GM23338 (cell line): Measurements from ENCODE around the gene BNC2. TPM values are rescaled to one million over a fixed set of nuclear protein-coding genes. Genes with fewer than 3 reads are reported as not detected.

Experiments used
- EZH2phosphoT487 ChIP-seq: fragments of 200-600 bp; sonication (generic); IDR thresholded peaks from one replicate; pipeline ENCODE4 v1.8.1; 2018; ENCODE audit warnings: antibody characterized with exemption; ENCODE audit not compliant: unreplicated experiment
- JUNB ChIP-seq: IDR thresholded peaks from one replicate; pipeline ENCODE4 v1.6.1; 2016; ENCODE audit warnings: antibody characterized with exemption; ENCODE audit not compliant: unreplicated experiment
- ZNF114 ChIP-seq: fragments of 250-450 bp; sonication (Bioruptor Pico); IDR thresholded peaks from 2 replicates; pipeline ENCODE4 v1.5.0; 2020; ENCODE audit warnings: mild to moderate bottlenecking, moderate library complexity
- ZNF331 ChIP-seq: fragments of 250-450 bp; sonication (Bioruptor Pico); IDR thresholded peaks from 2 replicates; pipeline ENCODE4 v1.5.0; 2020; ENCODE audit warnings: low read depth, mild to moderate bottlenecking, moderate library complexity
- polyA plus RNA-seq: library from polyadenylated mRNA; unstranded; fragments of >200 nt; fragmentation: Nextera tagmentation; extraction: Ambion mirVana; gene quantifications from 2 replicates; pipeline ENCODE4 v1.2.1, GENCODE V29; 2016
- total RNA-seq: library from RNA; depleted of rRNA; stranded (reverse); fragments of >200 nt; shearing (Covaris generic); gene quantifications from 2 replicates; pipeline ENCODE4 v1.2.3, GENCODE V29; 2014
- TF ChIP-seq, protein P1 (sequence below): fragments of 250-450 bp; sonication (Bioruptor Pico); IDR thresholded peaks from 2 replicates; pipeline ENCODE4 v1.5.0; 2020; ENCODE audit warnings: mild to moderate bottlenecking, moderate library complexity
- TF ChIP-seq, protein P2 (sequence below): IDR thresholded peaks from one replicate; pipeline ENCODE4 v1.6.1; 2018; ENCODE audit warnings: antibody characterized with exemption; ENCODE audit not compliant: unreplicated experiment
- TF ChIP-seq, protein P3 (sequence below), 2 experiments: fragments of 200-600 bp in 1 of 2; sonication (generic) in 1 of 2; conservative IDR thresholded peaks; 2 replicates each; pipeline versions ENCODE4 v1.5.1 to v1.6.1; 2016 to 2017; ENCODE audit warnings: antibody characterized with exemption in 2 of 2, low read depth in 2 of 2, mild to moderate bottlenecking in 2 of 2, moderate library complexity in 1 of 2

Gene BNC2
- total and polyA plus RNA-seq, 2 experiments from 2014 or later, result 12.7 to 13.2 TPM

DNA sequence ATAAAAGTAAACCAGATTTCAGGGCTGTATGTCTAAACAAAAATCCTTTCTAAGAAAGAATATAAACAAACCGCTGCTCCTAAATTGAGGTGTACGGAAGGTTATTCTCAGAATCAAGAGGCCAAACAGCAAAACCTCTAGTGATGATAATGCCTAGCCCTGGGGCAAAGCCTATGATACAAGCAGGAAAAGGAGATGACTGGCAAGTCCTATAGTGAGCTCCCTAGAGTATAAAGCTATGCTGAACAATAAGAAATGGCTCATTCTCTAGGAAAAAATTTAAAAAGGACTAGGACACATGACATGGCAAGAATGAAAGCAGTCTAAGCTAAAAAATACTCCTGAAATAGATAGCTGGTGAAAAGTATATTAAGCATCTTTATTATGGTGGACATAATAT is 187.1 kb downstream of the BNC2 start (continued):
- TF ChIP-seq, protein P1, sequence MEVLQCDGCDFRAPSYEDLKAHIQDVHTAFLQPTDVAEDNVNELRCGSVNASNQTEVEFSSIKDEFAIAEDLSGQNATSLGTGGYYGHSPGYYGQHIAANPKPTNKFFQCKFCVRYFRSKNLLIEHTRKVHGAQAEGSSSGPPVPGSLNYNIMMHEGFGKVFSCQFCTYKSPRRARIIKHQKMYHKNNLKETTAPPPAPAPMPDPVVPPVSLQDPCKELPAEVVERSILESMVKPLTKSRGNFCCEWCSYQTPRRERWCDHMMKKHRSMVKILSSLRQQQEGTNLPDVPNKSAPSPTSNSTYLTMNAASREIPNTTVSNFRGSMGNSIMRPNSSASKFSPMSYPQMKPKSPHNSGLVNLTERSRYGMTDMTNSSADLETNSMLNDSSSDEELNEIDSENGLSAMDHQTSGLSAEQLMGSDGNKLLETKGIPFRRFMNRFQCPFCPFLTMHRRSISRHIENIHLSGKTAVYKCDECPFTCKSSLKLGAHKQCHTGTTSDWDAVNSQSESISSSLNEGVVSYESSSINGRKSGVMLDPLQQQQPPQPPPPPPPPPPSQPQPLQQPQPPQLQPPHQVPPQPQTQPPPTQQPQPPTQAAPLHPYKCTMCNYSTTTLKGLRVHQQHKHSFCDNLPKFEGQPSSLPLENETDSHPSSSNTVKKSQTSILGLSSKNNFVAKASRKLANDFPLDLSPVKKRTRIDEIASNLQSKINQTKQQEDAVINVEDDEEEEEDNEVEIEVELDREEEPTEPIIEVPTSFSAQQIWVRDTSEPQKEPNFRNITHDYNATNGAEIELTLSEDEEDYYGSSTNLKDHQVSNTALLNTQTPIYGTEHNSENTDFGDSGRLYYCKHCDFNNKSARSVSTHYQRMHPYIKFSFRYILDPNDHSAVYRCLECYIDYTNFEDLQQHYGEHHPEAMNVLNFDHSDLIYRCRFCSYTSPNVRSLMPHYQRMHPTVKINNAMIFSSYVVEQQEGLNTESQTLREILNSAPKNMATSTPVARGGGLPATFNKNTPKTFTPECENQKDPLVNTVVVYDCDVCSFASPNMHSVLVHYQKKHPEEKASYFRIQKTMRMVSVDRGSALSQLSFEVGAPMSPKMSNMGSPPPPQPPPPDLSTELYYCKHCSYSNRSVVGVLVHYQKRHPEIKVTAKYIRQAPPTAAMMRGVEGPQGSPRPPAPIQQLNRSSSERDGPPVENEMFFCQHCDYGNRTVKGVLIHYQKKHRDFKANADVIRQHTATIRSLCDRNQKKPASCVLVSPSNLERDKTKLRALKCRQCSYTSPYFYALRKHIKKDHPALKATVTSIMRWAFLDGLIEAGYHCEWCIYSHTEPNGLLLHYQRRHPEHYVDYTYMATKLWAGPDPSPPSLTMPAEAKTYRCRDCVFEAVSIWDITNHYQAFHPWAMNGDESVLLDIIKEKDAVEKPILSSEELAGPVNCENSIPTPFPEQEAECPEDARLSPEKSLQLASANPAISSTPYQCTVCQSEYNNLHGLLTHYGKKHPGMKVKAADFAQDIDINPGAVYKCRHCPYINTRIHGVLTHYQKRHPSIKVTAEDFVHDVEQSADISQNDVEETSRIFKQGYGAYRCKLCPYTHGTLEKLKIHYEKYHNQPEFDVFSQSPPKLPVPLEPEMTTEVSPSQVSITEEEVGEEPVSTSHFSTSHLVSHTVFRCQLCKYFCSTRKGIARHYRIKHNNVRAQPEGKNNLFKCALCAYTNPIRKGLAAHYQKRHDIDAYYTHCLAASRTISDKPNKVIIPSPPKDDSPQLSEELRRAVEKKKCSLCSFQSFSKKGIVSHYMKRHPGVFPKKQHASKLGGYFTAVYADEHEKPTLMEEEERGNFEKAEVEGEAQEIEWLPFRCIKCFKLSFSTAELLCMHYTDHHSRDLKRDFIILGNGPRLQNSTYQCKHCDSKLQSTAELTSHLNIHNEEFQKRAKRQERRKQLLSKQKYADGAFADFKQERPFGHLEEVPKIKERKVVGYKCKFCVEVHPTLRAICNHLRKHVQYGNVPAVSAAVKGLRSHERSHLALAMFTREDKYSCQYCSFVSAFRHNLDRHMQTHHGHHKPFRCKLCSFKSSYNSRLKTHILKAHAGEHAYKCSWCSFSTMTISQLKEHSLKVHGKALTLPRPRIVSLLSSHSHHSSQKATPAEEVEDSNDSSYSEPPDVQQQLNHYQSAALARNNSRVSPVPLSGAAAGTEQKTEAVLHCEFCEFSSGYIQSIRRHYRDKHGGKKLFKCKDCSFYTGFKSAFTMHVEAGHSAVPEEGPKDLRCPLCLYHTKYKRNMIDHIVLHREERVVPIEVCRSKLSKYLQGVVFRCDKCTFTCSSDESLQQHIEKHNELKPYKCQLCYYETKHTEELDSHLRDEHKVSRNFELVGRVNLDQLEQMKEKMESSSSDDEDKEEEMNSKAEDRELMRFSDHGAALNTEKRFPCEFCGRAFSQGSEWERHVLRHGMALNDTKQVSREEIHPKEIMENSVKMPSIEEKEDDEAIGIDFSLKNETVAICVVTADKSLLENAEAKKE (CRISPR knock-in tag), result no peak
- TF ChIP-seq EZH2phosphoT487 (no peak), JUNB (no peak), ZNF114 (CRISPR knock-in tag) (no peak), ZNF331 (CRISPR knock-in tag) (no peak)
- TF ChIP-seq, protein P2, sequence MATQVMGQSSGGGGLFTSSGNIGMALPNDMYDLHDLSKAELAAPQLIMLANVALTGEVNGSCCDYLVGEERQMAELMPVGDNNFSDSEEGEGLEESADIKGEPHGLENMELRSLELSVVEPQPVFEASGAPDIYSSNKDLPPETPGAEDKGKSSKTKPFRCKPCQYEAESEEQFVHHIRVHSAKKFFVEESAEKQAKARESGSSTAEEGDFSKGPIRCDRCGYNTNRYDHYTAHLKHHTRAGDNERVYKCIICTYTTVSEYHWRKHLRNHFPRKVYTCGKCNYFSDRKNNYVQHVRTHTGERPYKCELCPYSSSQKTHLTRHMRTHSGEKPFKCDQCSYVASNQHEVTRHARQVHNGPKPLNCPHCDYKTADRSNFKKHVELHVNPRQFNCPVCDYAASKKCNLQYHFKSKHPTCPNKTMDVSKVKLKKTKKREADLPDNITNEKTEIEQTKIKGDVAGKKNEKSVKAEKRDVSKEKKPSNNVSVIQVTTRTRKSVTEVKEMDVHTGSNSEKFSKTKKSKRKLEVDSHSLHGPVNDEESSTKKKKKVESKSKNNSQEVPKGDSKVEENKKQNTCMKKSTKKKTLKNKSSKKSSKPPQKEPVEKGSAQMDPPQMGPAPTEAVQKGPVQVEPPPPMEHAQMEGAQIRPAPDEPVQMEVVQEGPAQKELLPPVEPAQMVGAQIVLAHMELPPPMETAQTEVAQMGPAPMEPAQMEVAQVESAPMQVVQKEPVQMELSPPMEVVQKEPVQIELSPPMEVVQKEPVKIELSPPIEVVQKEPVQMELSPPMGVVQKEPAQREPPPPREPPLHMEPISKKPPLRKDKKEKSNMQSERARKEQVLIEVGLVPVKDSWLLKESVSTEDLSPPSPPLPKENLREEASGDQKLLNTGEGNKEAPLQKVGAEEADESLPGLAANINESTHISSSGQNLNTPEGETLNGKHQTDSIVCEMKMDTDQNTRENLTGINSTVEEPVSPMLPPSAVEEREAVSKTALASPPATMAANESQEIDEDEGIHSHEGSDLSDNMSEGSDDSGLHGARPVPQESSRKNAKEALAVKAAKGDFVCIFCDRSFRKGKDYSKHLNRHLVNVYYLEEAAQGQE, result no peak
- TF ChIP-seq, protein P3, sequence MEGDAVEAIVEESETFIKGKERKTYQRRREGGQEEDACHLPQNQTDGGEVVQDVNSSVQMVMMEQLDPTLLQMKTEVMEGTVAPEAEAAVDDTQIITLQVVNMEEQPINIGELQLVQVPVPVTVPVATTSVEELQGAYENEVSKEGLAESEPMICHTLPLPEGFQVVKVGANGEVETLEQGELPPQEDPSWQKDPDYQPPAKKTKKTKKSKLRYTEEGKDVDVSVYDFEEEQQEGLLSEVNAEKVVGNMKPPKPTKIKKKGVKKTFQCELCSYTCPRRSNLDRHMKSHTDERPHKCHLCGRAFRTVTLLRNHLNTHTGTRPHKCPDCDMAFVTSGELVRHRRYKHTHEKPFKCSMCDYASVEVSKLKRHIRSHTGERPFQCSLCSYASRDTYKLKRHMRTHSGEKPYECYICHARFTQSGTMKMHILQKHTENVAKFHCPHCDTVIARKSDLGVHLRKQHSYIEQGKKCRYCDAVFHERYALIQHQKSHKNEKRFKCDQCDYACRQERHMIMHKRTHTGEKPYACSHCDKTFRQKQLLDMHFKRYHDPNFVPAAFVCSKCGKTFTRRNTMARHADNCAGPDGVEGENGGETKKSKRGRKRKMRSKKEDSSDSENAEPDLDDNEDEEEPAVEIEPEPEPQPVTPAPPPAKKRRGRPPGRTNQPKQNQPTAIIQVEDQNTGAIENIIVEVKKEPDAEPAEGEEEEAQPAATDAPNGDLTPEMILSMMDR (conservative IDR thresholded peaks at IDR 0.05; ENCODE audit: low read depth in 2 of 2), result no peak
